Epithelial cell of esophagus (primary cell): ENCODE results near the gene RFC5.

ENCODE experiments used
- DNase-seq: peaks from one replicate; pipeline ENCODE4 v3.0.0; 2010; ENCODE audit warnings: low read depth
- H3K4me3 ChIP-seq: 2 replicates; pipeline ENCODE4 v1.5.1; 2011; ENCODE audit warnings: mild to moderate bottlenecking, low read length, control low read depth
- CTCF ChIP-seq: IDR thresholded peaks from 2 replicates; pipeline ENCODE4 v1.5.1; 2011; ENCODE audit warnings: low read depth, mild to moderate bottlenecking, low read length, control low read depth, inconsistent platforms; ENCODE audit not compliant: insufficient read depth; ENCODE audit errors: missing control alignments

Gene RFC5

GRCh38 chr12:118036672-118037411, 20.3 kb downstream of the RFC5 start:
- DNase-seq = no peak
- no peak overlapping the region for H3K4me3 ChIP-seq
- no peak for TF ChIP-seq CTCF

- H3K4me3 ChIP-seq = no peak overlapping the region
- DNase-seq = no peak
- no peak for TF ChIP-seq CTCF
Observed at GRCh38 chr12:118038137-118038536, 21.6 kb downstream of the RFC5 start.

- DNase-seq = no peak
- TF ChIP-seq CTCF = no peak
- H3K4me3 ChIP-seq = no peak overlapping the region
Observed at GRCh38 chr12:118042091-118042490, 25.6 kb downstream of the RFC5 start.

GRCh38 chr12:118044075-118044474, 27.6 kb downstream of the RFC5 start:
- no peak for TF ChIP-seq CTCF
- H3K4me3 ChIP-seq = no peak overlapping the region
- no peak for DNase-seq

- no peak for DNase-seq
- H3K4me3 ChIP-seq = no peak overlapping the region
- TF ChIP-seq CTCF = no peak
Observed at GRCh38 chr12:118044577-118044976, 28.1 kb downstream of the RFC5 start.

GRCh38 chr12:118046430-118046829, 29.9 kb downstream of the RFC5 start:
- H3K4me3 ChIP-seq = no peak overlapping the region
- TF ChIP-seq CTCF = no peak
- DNase-seq = no peak
